IMR-90 (cell line): ENCODE measurements around the gene PAX2. TPM values are rescaled to one million over a fixed set of nuclear protein-coding genes. Genes with fewer than 3 reads are reported as not detected.

Source experiments
- ATAC-seq: fragments of 200-7000 bp; cut with Tn5 transposase; 2 replicates; pipeline ENCODE4 v1.9.1; 2020; ENCODE audit warnings: low read depth, mild to moderate bottlenecking, moderate library complexity
- BruUV-seq: library from RNA; stranded (reverse); fragments of 400-500 nt; replicated peaks from 2 replicates; lab custom pipeline; 2021; lab: Mats Ljungman, UMichigan
- CTCF ChIA-PET: fragments of 300-600 bp; formaldehyde crosslinking; extraction: SDS; loops from one replicate; lab custom pipeline; 2021; ENCODE audit warnings: antibody characterized with exemption; lab: Yijun Ruan, JAX
- POLR2A ChIA-PET: fragments of 300-600 bp; sonication (Branson Sonifier 250); formaldehyde crosslinking; loops from one replicate; lab custom pipeline; 2022; ENCODE audit warnings: antibody characterized with exemption; ENCODE audit not compliant: unreplicated experiment; lab: Charles Lee
- DNase-seq: peaks from one replicate; pipeline ENCODE4 v3.0.0; 2013
- H2AFZ ChIP-seq: replicated peaks from 2 replicates; pipeline ENCODE3; 2013; ENCODE audit warnings: low read length, mild to moderate bottlenecking; ENCODE audit not compliant: poor library complexity
- H2AK5ac ChIP-seq: 2 replicates; pipeline ENCODE4 v1.6.1; 2013; ENCODE audit warnings: low read depth, low read length, inconsistent platforms
- H2AK9ac ChIP-seq: replicated peaks from 2 replicates; pipeline ENCODE3; 2013; ENCODE audit warnings: mild to moderate bottlenecking, low read depth, low read length, moderate library complexity; ENCODE audit not compliant: poor library complexity
- H2BK120ac ChIP-seq: 2 replicates; pipeline ENCODE4 v1.6.1; 2013; ENCODE audit warnings: low read depth, low read length, inconsistent platforms
- H2BK15ac ChIP-seq: 3 replicates; pipeline ENCODE4 v1.6.1; 2013; ENCODE audit warnings: low read depth, low read length, inconsistent platforms
- H2BK20ac ChIP-seq: 2 replicates; pipeline ENCODE4 v1.6.1; 2013; ENCODE audit warnings: low read depth, mild to moderate bottlenecking, inconsistent platforms, low read length, moderate library complexity
- H2BK5ac ChIP-seq: 2 replicates; pipeline ENCODE4 v1.6.1; 2013; ENCODE audit warnings: mild to moderate bottlenecking, low read depth, low read length, inconsistent platforms; ENCODE audit not compliant: poor library complexity, severe bottlenecking
- H3K14ac ChIP-seq: replicated peaks from 2 replicates; pipeline ENCODE4 v1.6.1; 2013; ENCODE audit warnings: low read depth, low read length, inconsistent platforms
- H3K18ac ChIP-seq: 2 replicates; pipeline ENCODE4 v1.6.1; 2013; ENCODE audit warnings: low read depth, low read length, control low read depth
- H3K23ac ChIP-seq: 2 replicates; pipeline ENCODE4 v1.6.1; 2013; ENCODE audit warnings: low read depth, low read length, inconsistent platforms
- H3K27ac ChIP-seq: 2 replicates; pipeline ENCODE4 v1.5.1; 2013; ENCODE audit warnings: mild to moderate bottlenecking, control low read depth, low read length; ENCODE audit not compliant: insufficient read depth
- H3K27me3 ChIP-seq: 2 replicates; pipeline ENCODE4 v1.6.1; 2013; ENCODE audit warnings: low read length; ENCODE audit not compliant: control insufficient read depth, insufficient read depth
- H3K36me3 ChIP-seq: 2 replicates; pipeline ENCODE4 v1.6.1; 2013; ENCODE audit warnings: low read length, mixed read lengths; ENCODE audit not compliant: control insufficient read depth, insufficient read depth
- H3K4ac ChIP-seq: 2 replicates; pipeline ENCODE4 v1.6.1; 2013; ENCODE audit warnings: low read depth, low read length, inconsistent platforms
- H3K4me1 ChIP-seq: 2 replicates; pipeline ENCODE4 v1.6.1; 2013; ENCODE audit warnings: low read length, mixed read lengths; ENCODE audit not compliant: control insufficient read depth, insufficient read depth
- H3K4me2 ChIP-seq: 2 replicates; pipeline ENCODE4 v1.6.1; 2013; ENCODE audit warnings: low read depth, mild to moderate bottlenecking, control low read depth, low read length, moderate library complexity
- H3K4me3 ChIP-seq: 2 replicates; pipeline ENCODE4 v1.5.1; 2013; ENCODE audit warnings: low read depth, mild to moderate bottlenecking, control low read depth, low read length, moderate library complexity; ENCODE audit not compliant: insufficient read depth
- H3K56ac ChIP-seq: 2 replicates; pipeline ENCODE4 v1.6.1; 2013; ENCODE audit warnings: low read length, inconsistent platforms; ENCODE audit not compliant: insufficient read depth; ENCODE audit errors: extremely low read depth
- H3K79me1 ChIP-seq, 2 experiments: 2 replicates each; pipeline ENCODE4 v1.6.1; 2013; ENCODE audit warnings: low read length in 2 of 2, inconsistent platforms in 1 of 2, low read depth in 1 of 2
- H3K9ac ChIP-seq: 2 replicates; pipeline ENCODE4 v1.6.1; 2013; ENCODE audit warnings: low read depth, low read length, control low read depth
- H3K9me1 ChIP-seq: 2 replicates; pipeline ENCODE4 v1.6.1; 2013; ENCODE audit warnings: low read length, inconsistent platforms; ENCODE audit not compliant: insufficient read depth
- H3K9me3 ChIP-seq: 2 replicates; pipeline ENCODE4 v1.6.1; 2013; ENCODE audit warnings: low read length; ENCODE audit not compliant: control insufficient read depth, insufficient read depth
- H4K20me1 ChIP-seq: 2 replicates; pipeline ENCODE4 v1.6.1; 2013; ENCODE audit warnings: low read length, inconsistent platforms; ENCODE audit not compliant: insufficient read depth
- H4K5ac ChIP-seq: 2 replicates; pipeline ENCODE4 v1.6.1; 2013; ENCODE audit warnings: mild to moderate bottlenecking, low read depth, low read length, control low read depth
- H4K8ac ChIP-seq, 2 experiments: 2 replicates each; pipeline ENCODE4 v1.6.1; 2013; ENCODE audit warnings: low read depth in 2 of 2, low read length in 2 of 2, control low read depth in 1 of 2, inconsistent platforms in 1 of 2
- H4K91ac ChIP-seq: 2 replicates; pipeline ENCODE4 v1.6.1; 2013; ENCODE audit warnings: low read depth, low read length, inconsistent platforms; ENCODE audit not compliant: insufficient read depth
- BHLHE40 ChIP-seq: fragments of 150-350 bp; IDR thresholded peaks from 2 replicates; pipeline ENCODE4 v1.6.1; 2016; ENCODE audit warnings: mild to moderate bottlenecking, low read depth, low read length
- CEBPB ChIP-seq: IDR thresholded peaks from 2 replicates; pipeline ENCODE4 v1.6.1; 2012; ENCODE audit warnings: low read depth, low read length, improper control_type of control experiment
- CHD1 ChIP-seq: IDR thresholded peaks from 2 replicates; pipeline ENCODE4 v1.6.1; 2012; ENCODE audit warnings: low read depth, low read length, improper control_type of control experiment
- CTCF ChIP-seq: conservative IDR thresholded peaks from 2 replicates; pipeline ENCODE4 v1.5.1; 2012; ENCODE audit warnings: mild to moderate bottlenecking, low read depth, low read length, improper control_type of control experiment
- ELK1 ChIP-seq: fragments of 150-350 bp; IDR thresholded peaks from 2 replicates; pipeline ENCODE4 v1.6.1; 2016; ENCODE audit warnings: low read depth, mild to moderate bottlenecking, low read length, moderate library complexity, borderline replicate concordance
- FOS ChIP-seq: fragments of 150-350 bp; IDR thresholded peaks from 2 replicates; pipeline ENCODE4 v1.6.1; 2016; ENCODE audit warnings: low read depth, low read length
- MAFK ChIP-seq: IDR thresholded peaks from 2 replicates; pipeline ENCODE4 v1.6.1; 2012; ENCODE audit warnings: low read depth, low read length, improper control_type of control experiment
- MAZ ChIP-seq: IDR thresholded peaks from 2 replicates; pipeline ENCODE4 v1.6.1; 2012; ENCODE audit warnings: low read depth, mild to moderate bottlenecking, low read length, improper control_type of control experiment, moderate library complexity, borderline replicate concordance
- MXI1 ChIP-seq: IDR thresholded peaks from 2 replicates; pipeline ENCODE4 v1.6.1; 2012; ENCODE audit warnings: low read depth, mild to moderate bottlenecking, low read length, moderate library complexity, borderline replicate concordance
- NFE2L2 ChIP-seq: fragments of 150-350 bp; IDR thresholded peaks from 2 replicates; pipeline ENCODE4 v1.6.1; 2016; ENCODE audit warnings: low read depth, mild to moderate bottlenecking, low read length
- POLR2A ChIP-seq: IDR thresholded peaks from 2 replicates; pipeline ENCODE4 v1.6.1; 2012; ENCODE audit warnings: mild to moderate bottlenecking, low read depth, low read length
- RAD21 ChIP-seq: IDR thresholded peaks from 2 replicates; pipeline ENCODE4 v1.6.1; 2012; ENCODE audit warnings: low read length, improper control_type of control experiment
- RCOR1 ChIP-seq: IDR thresholded peaks from 2 replicates; pipeline ENCODE4 v1.6.1; 2012; ENCODE audit warnings: mild to moderate bottlenecking, low read length, improper control_type of control experiment; ENCODE audit not compliant: insufficient replicate concordance
- RFX5 ChIP-seq: IDR thresholded peaks from 2 replicates; pipeline ENCODE4 v1.8.0; 2012; ENCODE audit warnings: low read depth, mild to moderate bottlenecking, low read length, moderate library complexity
- SMC3 ChIP-seq: fragments of 150-350 bp; IDR thresholded peaks from 2 replicates; pipeline ENCODE4 v1.6.1; 2016; ENCODE audit warnings: low read depth, mild to moderate bottlenecking, antibody characterized with exemption, low read length, moderate library complexity
- USF2 ChIP-seq: fragments of 150-350 bp; IDR thresholded peaks from 2 replicates; pipeline ENCODE4 v1.6.1; 2017; ENCODE audit warnings: mild to moderate bottlenecking, antibody characterized with exemption, low read length, low read depth
- WGBS, 2 experiments: methylation state at CpG; one replicate each; pipeline versions ENCODE4 v1.1.5 to v1.1.7; 2013; ENCODE audit warnings: missing lambda C conversion rate in 2 of 2; ENCODE audit not compliant: insufficient read length in 1 of 2; ENCODE audit errors: extremely low coverage in 2 of 2; 5-methylcytosine and 5-hydroxymethylcytosine counted together
- dilution Hi-C: fragments of 300-500 bp; cut with HindIII; formaldehyde crosslinking; loops from one replicate; pipeline ENCODE4 v1.14.3; 2018; ENCODE audit warnings: low sequenced_read_pairs; ENCODE audit not compliant: unreplicated experiment
- in situ Hi-C: fragments of 300-500 bp; cut with MboI; formaldehyde crosslinking; loops from 3 replicates; pipeline ENCODE4 v1.14.3; 2019; ENCODE audit warnings: low sequenced_read_pairs, inconsistent platforms, mixed read lengths
- intact Hi-C: fragments of 100-400 bp; cut with micrococcal nuclease; formaldehyde crosslinking; loops from 2 replicates; pipeline ENCODE4 v1.10.0; 2022
- polyA plus RNA-seq, 3 experiments: library from polyadenylated mRNA; depleted of rRNA; stranded (reverse); fragments of >200 nt; gene quantifications; 2 replicates each; pipeline ENCODE4 v1.2.3, GENCODE V29; 2012; ENCODE audit warnings: low replicate concordance in 1 of 3
- total RNA-seq: library from RNA; depleted of rRNA; stranded (reverse); fragments of >200 nt; gene quantifications from 2 replicates; pipeline ENCODE4 v1.2.3, GENCODE V29; 2012

Gene PAX2
- total and polyA plus RNA-seq, 2 of the 4 experiments (the other 2 are of a cell fraction), result not detected

- Histone ChIP-seq H2BK20ac (no peak overlapping the region), H3K14ac (no peak overlapping the region), H3K4ac (no peak overlapping the region), H3K9me1 (no peaks in the 10 kb centered on the region), H2BK120ac (no peak overlapping the region), H3K79me1 (no peaks in the 10 kb centered on the region), H3K36me3 (no peaks in the 10 kb centered on the region), H3K9me3 (peaks cover 2% of the 10 kb centered on the region; the same call in 1 of the 2 replicates), H3K56ac (no peak overlapping the region), H4K5ac (no peak overlapping the region), H4K20me1 (no peaks in the 10 kb centered on the region), H3K18ac (no peak overlapping the region), H3K4me1 (no peaks in the 10 kb centered on the region), H2AFZ (no peak overlapping the region), H4K91ac (no peak overlapping the region), H4K8ac (no peak overlapping the region), H3K9ac (no peak overlapping the region), H2BK5ac (no peak overlapping the region), H3K27ac (no peak overlapping the region), H2BK15ac (no peak overlapping the region), H2AK9ac (no peak overlapping the region), H3K23ac (no peak overlapping the region), H3K27me3 (peaks cover 70% of the 10 kb centered on the region), H2AK5ac (no peak overlapping the region), H3K4me3 (no peak overlapping the region), H3K4me2 (no peak overlapping the region)
- dilution Hi-C loops (no loop called here), intact Hi-C loops (no loop called here), in situ Hi-C loops (no loop called here)
- ATAC-seq (no peak), DNase-seq (no peak)
- ChIA-PET CTCF (no interaction called here), POLR2A (no interaction called here)
- no TSS peak for BruUV-seq
- no peak for TF ChIP-seq SMC3
- no peak for TF ChIP-seq POLR2A
- TF ChIP-seq CTCF, result no peak
- no peak for TF ChIP-seq NFE2L2
- TF ChIP-seq USF2, result no peak
- TF ChIP-seq RCOR1, result no peak
- no peak for TF ChIP-seq RFX5
- no peak for TF ChIP-seq MAFK
- TF ChIP-seq RAD21, result no peak
- TF ChIP-seq MAZ, result no peak
- no peak for TF ChIP-seq FOS
- TF ChIP-seq BHLHE40, result no peak
- no peak for TF ChIP-seq ELK1
- no peak for TF ChIP-seq CHD1
- no peak for TF ChIP-seq MXI1
- TF ChIP-seq CEBPB, result no peak
- no CpG with 5 or more reads among the region's 4 CpGs for WGBS, 2 experiments
Observed at GRCh38 chr10:100715101-100715444, 30.3 kb upstream of the PAX2 start.
